Parathyroid adenoma (tissue), 2 donors: ENCODE results near the gene BBS9.

Source experiments
- H2AFZ ChIP-seq: fragments of 300-600 bp; sonication (generic); one replicate; pipeline ENCODE4 v1.7.0; 2017; ENCODE audit warnings: antibody characterized with exemption, mild to moderate bottlenecking
- H3K27ac ChIP-seq: fragments of 300-600 bp; sonication (generic); one replicate; pipeline ENCODE4 v1.7.0; 2017
- H3K27me3 ChIP-seq: fragments of 300-600 bp; sonication (generic); one replicate; pipeline ENCODE4 v1.7.0; 2017; ENCODE audit warnings: low read length; ENCODE audit not compliant: control insufficient read depth, insufficient read depth
- H3K36me3 ChIP-seq: fragments of 300-600 bp; sonication (generic); one replicate; pipeline ENCODE4 v1.7.0; 2017; ENCODE audit warnings: low read length; ENCODE audit not compliant: control insufficient read depth, insufficient read depth
- H3K4me1 ChIP-seq: fragments of 300-600 bp; sonication (generic); one replicate; pipeline ENCODE4 v1.7.0; 2017; ENCODE audit warnings: control low read depth
- H3K4me2 ChIP-seq: fragments of 300-600 bp; sonication (generic); one replicate; pipeline ENCODE4 v1.7.0; 2017; ENCODE audit warnings: low read length
- H3K4me3 ChIP-seq: fragments of 300-600 bp; sonication (generic); one replicate; pipeline ENCODE4 v1.7.0; 2017; ENCODE audit warnings: low read depth, low read length
- H3K79me2 ChIP-seq: fragments of 300-600 bp; sonication (generic); one replicate; pipeline ENCODE4 v1.7.0; 2017; ENCODE audit warnings: control low read depth
- H3K9ac ChIP-seq: fragments of 300-600 bp; sonication (generic); one replicate; pipeline ENCODE4 v1.7.0; 2017; ENCODE audit warnings: mild to moderate bottlenecking
- H3K9me3 ChIP-seq: fragments of 300-600 bp; sonication (generic); one replicate; pipeline ENCODE4 v1.7.0; 2017; ENCODE audit warnings: low read length; ENCODE audit not compliant: control insufficient read depth
- CTCF ChIP-seq: fragments of 300-600 bp; sonication (generic); IDR thresholded peaks from one replicate; pipeline ENCODE4 v1.7.0; 2017; ENCODE audit warnings: antibody characterized with exemption, mild to moderate bottlenecking
- donor health status: primary hyperparathyroidism.

BBS9 gene

GRCh38 chr7:33578881-33579672, 449.7 kb downstream of the BBS9 start:
- Histone ChIP-seq H3K9me3 (no peaks in the 10 kb centered on the region), H3K27ac (no peak overlapping the region), H3K27me3 (no peaks in the 10 kb centered on the region), H3K4me1 (no peaks in the 10 kb centered on the region), H2AFZ (no peak overlapping the region), H3K9ac (no peak overlapping the region), H3K4me2 (no peak overlapping the region), H3K36me3 (no peaks in the 10 kb centered on the region), H3K79me2 (no peaks in the 10 kb centered on the region), H3K4me3 (no peak overlapping the region)
- no peak for TF ChIP-seq CTCF

- H2AFZ ChIP-seq = no peak overlapping the region
- H3K36me3 ChIP-seq = no peaks in the 10 kb centered on the region
- H3K27ac ChIP-seq = no peak overlapping the region
- no peak overlapping the region for H3K4me2 ChIP-seq
- H3K9me3 ChIP-seq = no peaks in the 10 kb centered on the region
- H3K79me2 ChIP-seq = no peaks in the 10 kb centered on the region
- H3K4me1 ChIP-seq = no peaks in the 10 kb centered on the region
- no peak overlapping the region for H3K4me3 ChIP-seq
- no peak for TF ChIP-seq CTCF
- no peaks in the 10 kb centered on the region for H3K27me3 ChIP-seq
- no peak overlapping the region for H3K9ac ChIP-seq
Observed at GRCh38 chr7:33579673-33579960, 450.3 kb downstream of the BBS9 start.

GRCh38 chr7:33581236-33581635, 451.9 kb downstream of the BBS9 start:
- H3K9ac ChIP-seq = no peak overlapping the region
- H3K27ac ChIP-seq = no peak overlapping the region
- no peak overlapping the region for H2AFZ ChIP-seq

GRCh38 chr7:33582104-33582503, 452.7 kb downstream of the BBS9 start:
- Histone ChIP-seq H3K36me3 (no peaks in the 10 kb centered on the region), H3K27me3 (no peaks in the 10 kb centered on the region), H3K4me1 (no peaks in the 10 kb centered on the region), H3K9ac (no peak overlapping the region), H3K27ac (no peak overlapping the region), H3K4me3 (no peak overlapping the region), H3K79me2 (no peaks in the 10 kb centered on the region), H3K9me3 (no peaks in the 10 kb centered on the region), H3K4me2 (no peak overlapping the region), H2AFZ (no peak overlapping the region)
- no peak for TF ChIP-seq CTCF

More at GRCh38 chr7:33581236-33581635, 451.9 kb downstream of the BBS9 start:
- H3K36me3 ChIP-seq = no peaks in the 10 kb centered on the region
- no peak overlapping the region for H3K4me3 ChIP-seq
- no peaks in the 10 kb centered on the region for H3K27me3 ChIP-seq
- H3K79me2 ChIP-seq = no peaks in the 10 kb centered on the region
- TF ChIP-seq CTCF = no peak
- H3K9me3 ChIP-seq = no peaks in the 10 kb centered on the region
- no peak overlapping the region for H3K4me2 ChIP-seq
- H3K4me1 ChIP-seq = no peaks in the 10 kb centered on the region

GRCh38 chr7:33582533-33582932, 453.2 kb downstream of the BBS9 start:
- Histone ChIP-seq H3K9ac (no peak overlapping the region), H3K4me1 (no peaks in the 10 kb centered on the region), H3K79me2 (no peaks in the 10 kb centered on the region), H3K4me2 (no peak overlapping the region), H3K27me3 (no peaks in the 10 kb centered on the region), H3K9me3 (no peaks in the 10 kb centered on the region), H3K27ac (no peak overlapping the region), H2AFZ (no peak overlapping the region), H3K36me3 (no peaks in the 10 kb centered on the region), H3K4me3 (no peak overlapping the region)
- TF ChIP-seq CTCF = no peak
